HEK293T (cell line): ENCODE results near the gene PLXDC1.

Experiments used
- CTCF ChIA-PET: fragments of 350-600 bp; formaldehyde crosslinking; extraction: SDS; loops from one replicate; lab custom pipeline; 2021; ENCODE audit warnings: antibody characterized with exemption, inconsistent platforms; lab: Yijun Ruan, JAX
- POLR2A ChIA-PET: fragments of 350-600 bp; formaldehyde crosslinking; extraction: SDS; loops from one replicate; lab custom pipeline; 2020; ENCODE audit warnings: antibody characterized with exemption, inconsistent platforms; lab: Yijun Ruan, JAX
- DNase-seq: peaks from one replicate; pipeline ENCODE4 v3.0.0; 2012; ENCODE audit warnings: mixed read lengths; ENCODE audit errors: extremely low spot score
- CTBP1 ChIP-seq: fragments of 450-650 bp; IDR thresholded peaks from 2 replicates; pipeline ENCODE4 v1.6.1; 2016; ENCODE audit warnings: borderline replicate concordance
- ELF4 ChIP-seq: fragments of 450-650 bp; IDR thresholded peaks from 2 replicates; pipeline ENCODE4 v1.6.1; 2017; ENCODE audit warnings: antibody characterized with exemption
- FOXM1 ChIP-seq: fragments of 450-650 bp; IDR thresholded peaks from 2 replicates; pipeline ENCODE4 v1.6.1; 2017; ENCODE audit warnings: mild to moderate bottlenecking, borderline replicate concordance
- HDGF ChIP-seq: fragments of 450-650 bp; IDR thresholded peaks from 2 replicates; pipeline ENCODE4 v1.6.1; 2017; ENCODE audit warnings: antibody characterized with exemption, borderline replicate concordance
- L3MBTL2 ChIP-seq: fragments of 450-650 bp; conservative IDR thresholded peaks from 2 replicates; pipeline ENCODE4 v1.6.1; 2016; ENCODE audit warnings: mild to moderate bottlenecking
- LEF1 ChIP-seq: fragments of 450-650 bp; IDR thresholded peaks from 2 replicates; pipeline ENCODE4 v1.6.1; 2017; ENCODE audit warnings: mild to moderate bottlenecking, borderline replicate concordance
- NFRKB ChIP-seq: fragments of 450-650 bp; IDR thresholded peaks from 2 replicates; pipeline ENCODE4 v1.6.1; 2016; ENCODE audit warnings: mild to moderate bottlenecking, moderate library complexity
- SP1 ChIP-seq: fragments of 450-650 bp; IDR thresholded peaks from 2 replicates; pipeline ENCODE4 v1.6.1; 2017
- TARDBP ChIP-seq: fragments of 450-650 bp; IDR thresholded peaks from 2 replicates; pipeline ENCODE4 v1.6.1; 2016
- ZNF384 ChIP-seq: fragments of 450-650 bp; IDR thresholded peaks from 2 replicates; pipeline ENCODE4 v1.6.1; 2016

PLXDC1 gene

GRCh38 chr17:39014044-39014794 lies 137.2 kb downstream of the PLXDC1 start:
- no peak for DNase-seq
- POLR2A ChIA-PET, result interaction anchor here (0.8 to 2.2 kb wide), 3 partner anchors 42 to 186 kb away, joined by 3 to 6 read pairs (median 3); partner anchors contain the start of gene RPL19
- CTCF ChIA-PET, result interaction anchor here (0.5 to 0.7 kb wide), 2 partner anchors 81 to 139 kb away, joined by 3 to 4 read pairs; no protein-coding TSS in a partner anchor
- TF ChIP-seq NFRKB (no peak), ZNF384 (no peak), LEF1 (no peak), CTBP1 (no peak), HDGF (no peak), SP1 (no peak), L3MBTL2 (no peak), ELF4 (no peak), TARDBP (no peak), FOXM1 (no peak)
